HFFc6 (cell line): Measurements from ENCODE around the gene CD2AP. TPM values are rescaled to one million over a fixed set of nuclear protein-coding genes. Genes with fewer than 3 reads are reported as not detected.

Source experiments
- DNase-seq: peaks from one replicate; pipeline ENCODE4 v3.0.0-alpha.2; 2018
- H3K27ac Mint-ChIP-seq: 2 replicates; pipeline ENCODE4 v1.8.0; 2020; ENCODE audit warnings: mild to moderate bottlenecking, mixed read lengths
- H3K27me3 Mint-ChIP-seq: 2 replicates; pipeline ENCODE4 v1.8.0; 2021; ENCODE audit warnings: mild to moderate bottlenecking, moderate library complexity, mixed read lengths; ENCODE audit not compliant: insufficient read depth
- H3K36me3 Mint-ChIP-seq: 2 replicates; pipeline ENCODE4 v1.8.0; 2021; ENCODE audit warnings: low read depth, mixed read lengths
- H3K4me1 Mint-ChIP-seq: 2 replicates; pipeline ENCODE4 v1.8.0; 2020; ENCODE audit warnings: low read depth, mixed read lengths
- H3K4me3 Mint-ChIP-seq: 2 replicates; pipeline ENCODE4 v1.8.0; 2020; ENCODE audit warnings: mild to moderate bottlenecking, moderate library complexity, mixed read lengths
- H3K9me3 Mint-ChIP-seq: 2 replicates; pipeline ENCODE4 v1.8.0; 2020; ENCODE audit warnings: mild to moderate bottlenecking, mixed read lengths
- total RNA-seq, 6 experiments: library from RNA; stranded (reverse); fragmentation: NEBNext Ultra II Directional; extraction: Animal tissue kit (Norgen Biotek cat#: 25700); gene quantifications; 2 replicates in 1 of 6; 3 replicates in 5 of 6; pipeline ENCODE4 v1.2.3, GENCODE V29; 2021
- TF ChIP-seq, protein P1 (sequence below): fragments of 200-600 bp; sonication (generic); IDR thresholded peaks from 2 replicates; pipeline ENCODE4 v1.5.0; 2021; ENCODE audit warnings: antibody characterized with exemption, mild to moderate bottlenecking

CD2AP gene
- total RNA-seq, 6 experiments from 2014 or later: 18.1 to 23.0 (median 20.9) TPM

DNA sequence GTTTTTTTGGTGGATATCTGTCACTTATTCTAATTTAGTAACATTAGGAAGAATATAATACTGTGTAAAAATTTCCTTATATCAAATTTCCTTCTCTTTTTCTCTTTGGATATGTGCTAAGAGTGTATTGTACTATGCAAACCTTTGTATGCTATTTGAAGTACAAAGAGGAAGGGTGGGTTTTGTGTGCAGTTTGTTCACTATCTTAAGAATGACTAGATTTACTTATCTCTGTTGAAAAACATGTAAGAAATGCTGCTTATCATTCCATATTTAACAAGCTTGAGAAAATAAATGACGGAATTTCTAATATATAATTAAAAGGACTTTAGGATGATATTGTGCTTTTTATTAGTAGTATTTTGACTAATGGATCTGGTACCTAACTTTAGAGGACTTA is 13.1 kb downstream of the CD2AP start:
- no peak overlapping the region for H3K27ac Mint-ChIP-seq
- H3K4me3 Mint-ChIP-seq: no peak overlapping the region
- no peaks in the 10 kb centered on the region; the same call in 1 of the 2 replicates for H3K36me3 Mint-ChIP-seq
- no peaks in the 10 kb centered on the region for H3K27me3 Mint-ChIP-seq
- H3K9me3 Mint-ChIP-seq: no peaks in the 10 kb centered on the region
- H3K4me1 Mint-ChIP-seq: peaks cover 25% of the 10 kb centered on the region
- TF ChIP-seq, protein P1, sequence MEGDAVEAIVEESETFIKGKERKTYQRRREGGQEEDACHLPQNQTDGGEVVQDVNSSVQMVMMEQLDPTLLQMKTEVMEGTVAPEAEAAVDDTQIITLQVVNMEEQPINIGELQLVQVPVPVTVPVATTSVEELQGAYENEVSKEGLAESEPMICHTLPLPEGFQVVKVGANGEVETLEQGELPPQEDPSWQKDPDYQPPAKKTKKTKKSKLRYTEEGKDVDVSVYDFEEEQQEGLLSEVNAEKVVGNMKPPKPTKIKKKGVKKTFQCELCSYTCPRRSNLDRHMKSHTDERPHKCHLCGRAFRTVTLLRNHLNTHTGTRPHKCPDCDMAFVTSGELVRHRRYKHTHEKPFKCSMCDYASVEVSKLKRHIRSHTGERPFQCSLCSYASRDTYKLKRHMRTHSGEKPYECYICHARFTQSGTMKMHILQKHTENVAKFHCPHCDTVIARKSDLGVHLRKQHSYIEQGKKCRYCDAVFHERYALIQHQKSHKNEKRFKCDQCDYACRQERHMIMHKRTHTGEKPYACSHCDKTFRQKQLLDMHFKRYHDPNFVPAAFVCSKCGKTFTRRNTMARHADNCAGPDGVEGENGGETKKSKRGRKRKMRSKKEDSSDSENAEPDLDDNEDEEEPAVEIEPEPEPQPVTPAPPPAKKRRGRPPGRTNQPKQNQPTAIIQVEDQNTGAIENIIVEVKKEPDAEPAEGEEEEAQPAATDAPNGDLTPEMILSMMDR: no peak
- no peak for DNase-seq

DNA sequence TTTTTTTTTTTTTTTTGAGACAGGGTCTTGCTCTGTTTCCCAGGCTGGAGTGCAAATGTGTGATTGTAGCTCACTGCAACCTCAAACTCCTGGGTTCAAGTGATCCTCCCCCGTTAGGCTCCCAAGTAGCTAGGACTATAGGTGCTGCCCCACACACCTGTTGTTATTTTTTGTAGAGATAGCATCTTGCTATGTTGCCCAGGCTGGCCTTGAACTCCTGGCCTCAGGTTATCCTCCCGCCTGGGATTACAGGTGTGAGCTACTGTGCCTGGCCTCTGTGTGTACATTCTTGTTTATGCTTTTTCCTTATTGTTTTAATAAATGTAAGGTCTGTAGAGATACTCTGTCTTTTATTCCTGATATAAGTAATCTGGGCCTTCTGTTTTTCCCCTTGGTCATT is 14.8 kb downstream of the CD2AP start:
- no peak overlapping the region for H3K27ac Mint-ChIP-seq
- H3K4me3 Mint-ChIP-seq: no peak overlapping the region
- TF ChIP-seq, protein P1: no peak
- peaks cover 26% of the 10 kb centered on the region for H3K4me1 Mint-ChIP-seq
- no peak for DNase-seq
- no peaks in the 10 kb centered on the region for H3K9me3 Mint-ChIP-seq
- H3K36me3 Mint-ChIP-seq: no peaks in the 10 kb centered on the region; the same call in 1 of the 2 replicates
- no peaks in the 10 kb centered on the region for H3K27me3 Mint-ChIP-seq

DNA sequence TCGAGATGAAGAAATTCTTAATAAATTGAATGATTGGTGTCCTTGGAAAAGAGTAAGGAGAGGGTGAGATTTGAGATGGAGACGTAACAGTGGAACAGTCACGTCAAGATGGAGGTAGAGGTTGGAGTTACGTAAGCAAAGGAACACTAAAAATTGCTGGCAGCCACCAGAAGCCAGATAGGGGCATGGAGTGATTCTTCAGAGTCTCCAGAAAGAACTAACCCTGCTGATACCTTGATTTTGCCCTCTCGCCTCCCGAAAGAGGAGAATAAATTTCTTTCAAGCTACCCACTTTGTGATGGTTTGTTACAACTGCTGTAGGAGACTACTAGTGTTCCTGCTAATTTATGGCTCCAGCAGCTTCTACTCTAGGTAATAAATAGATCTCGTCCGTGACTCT is 17.6 kb downstream of the CD2AP start:
- peaks cover 27% of the 10 kb centered on the region for H3K4me1 Mint-ChIP-seq
- no peak overlapping the region for H3K4me3 Mint-ChIP-seq
- TF ChIP-seq, protein P1: no peak
- H3K27me3 Mint-ChIP-seq: no peaks in the 10 kb centered on the region
- no peaks in the 10 kb centered on the region for H3K9me3 Mint-ChIP-seq
- DNase-seq: no peak
- no peaks in the 10 kb centered on the region; the same call in 1 of the 2 replicates for H3K36me3 Mint-ChIP-seq
- no peak overlapping the region for H3K27ac Mint-ChIP-seq

DNA sequence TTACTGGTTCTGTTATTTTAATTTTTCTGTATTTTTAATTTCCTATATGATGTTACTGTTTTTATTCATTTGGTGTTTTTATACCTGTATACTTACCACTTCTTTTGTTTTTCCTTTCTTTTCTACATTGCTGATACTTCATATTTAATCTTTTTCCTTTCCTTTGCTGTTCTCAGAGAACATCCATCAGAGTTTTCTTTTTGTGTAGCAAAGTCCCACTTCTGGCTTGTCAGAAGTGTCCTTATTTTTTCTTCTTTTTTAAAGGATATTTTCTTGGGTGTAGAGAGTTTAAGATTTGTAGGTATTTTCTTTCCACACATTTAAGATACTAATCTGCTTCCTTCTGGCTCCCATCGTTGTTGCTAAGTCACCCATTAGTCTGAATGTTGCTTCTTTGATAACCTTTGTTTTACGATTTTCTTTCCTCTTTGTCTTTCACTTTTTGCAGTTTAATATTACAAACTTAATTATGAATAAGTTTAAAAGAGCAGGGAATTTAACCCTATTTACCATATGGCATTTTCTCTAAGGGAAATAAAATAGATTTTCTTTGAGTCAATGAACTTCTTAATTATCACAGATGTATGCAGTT is 18.5 kb downstream of the CD2AP start:
- TF ChIP-seq, protein P1: no peak
- no peaks in the 10 kb centered on the region for H3K27me3 Mint-ChIP-seq
- H3K4me1 Mint-ChIP-seq: peaks cover 23% of the 10 kb centered on the region
- no peaks in the 10 kb centered on the region for H3K9me3 Mint-ChIP-seq
- no peak for DNase-seq
- H3K4me3 Mint-ChIP-seq: no peak overlapping the region
- no peaks in the 10 kb centered on the region; the same call in 1 of the 2 replicates for H3K36me3 Mint-ChIP-seq
- H3K27ac Mint-ChIP-seq: no peak overlapping the region

DNA sequence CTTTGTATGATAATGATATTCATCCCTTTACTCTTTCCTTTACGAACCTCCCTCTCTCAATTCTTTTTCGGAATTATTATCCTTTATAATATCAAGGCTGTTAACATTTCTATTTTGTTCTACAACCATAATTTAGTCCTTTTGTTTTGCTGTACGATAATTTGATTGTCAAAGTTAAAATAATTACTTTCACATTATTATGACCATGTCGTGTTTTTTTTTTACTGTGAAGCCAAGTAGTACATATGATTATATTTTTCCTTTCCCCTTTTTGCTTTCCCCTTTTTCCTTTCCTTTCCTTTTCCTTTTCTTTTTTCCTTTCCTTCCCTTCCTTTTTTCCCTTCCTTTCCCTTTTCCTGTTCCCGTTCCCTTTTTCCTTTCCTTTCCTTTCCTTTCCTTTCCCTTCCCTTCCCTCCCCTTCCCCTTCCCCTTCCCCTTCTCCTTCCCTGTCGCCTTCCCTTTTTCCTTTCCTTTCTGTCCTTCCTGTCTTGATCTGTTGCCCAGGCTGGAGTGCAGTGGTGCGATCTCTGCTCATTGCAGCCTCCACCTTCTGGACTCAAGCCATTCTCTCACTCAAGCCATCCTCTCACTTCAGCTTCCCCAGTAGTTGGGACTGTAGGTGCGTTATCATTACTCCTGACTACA is 19.5 kb downstream of the CD2AP start:
- Mint-ChIP-seq H3K4me3 (no peak overlapping the region), H3K9me3 (no peaks in the 10 kb centered on the region), H3K27me3 (no peaks in the 10 kb centered on the region), H3K27ac (no peak overlapping the region), H3K36me3 (no peaks in the 10 kb centered on the region; the same call in 1 of the 2 replicates), H3K4me1 (peaks cover 28% of the 10 kb centered on the region)
- TF ChIP-seq, protein P1: no peak
- no peak for DNase-seq
